Measurements from ENCODE around the gene KCNG4. TPM values are rescaled to one million over a fixed set of nuclear protein-coding genes. Genes with fewer than 3 reads are reported as not detected.

KCNG4 gene
- total and polyA plus RNA-seq, 10 of the 15 experiments (the other 5 are each of a cell fraction or from before 2014, with no cell fraction given) = not detected

DNA sequence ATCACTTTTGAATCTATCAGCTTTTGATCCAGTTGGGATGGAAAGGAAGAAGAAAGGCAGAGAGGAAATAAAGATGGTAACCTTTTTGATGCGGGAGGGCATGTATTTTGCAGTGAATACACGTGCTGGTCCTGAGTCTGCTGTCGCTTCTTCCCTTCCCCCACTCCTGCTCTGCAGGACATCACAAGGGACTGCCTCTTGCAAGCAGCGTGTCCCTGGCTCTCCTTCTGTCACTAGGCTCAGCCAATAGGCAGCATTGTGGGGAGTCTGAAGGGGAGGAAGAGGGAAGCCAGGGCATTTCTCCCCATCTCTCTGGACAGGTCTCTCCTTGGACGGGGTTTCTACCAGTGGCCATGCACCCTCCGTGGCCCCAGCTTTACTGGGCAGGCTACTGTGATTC, 39.2 kb upstream of the KCNG4 start:
- FAIRE-seq = no peak
- no peak for DNase-seq (ENCODE audit: low read depth, low spot score)
- Histone ChIP-seq H3K27ac (ENCODE audit: control insufficient read depth, insufficient read depth) (no peak overlapping the region), H3K36me3 (ENCODE audit: control insufficient read depth in 2 of 2, insufficient read depth in 2 of 2, low read length in 1 of 2) (no peaks in the 10 kb centered on the region), H3K4me3 (no peak overlapping the region), H3K9ac (ENCODE audit: control insufficient read depth, insufficient read depth, low read length) (no peak overlapping the region), H2AFZ (ENCODE audit: control insufficient read depth, low read depth, low read length) (no peak overlapping the region), H3K4me1 (ENCODE audit: control insufficient read depth, insufficient read depth, low read length) (no peaks in the 10 kb centered on the region), H4K20me1 (ENCODE audit: control insufficient read depth, insufficient read depth) (no peaks in the 10 kb centered on the region), H3K27me3 (replicated peaks in 1 of 2; ENCODE audit: control insufficient read depth in 2 of 2, insufficient read depth in 2 of 2, low read length in 1 of 2) (peaks cover 0 to 2% of the 10 kb centered on the region in 2 experiments; a peak in 2 of 4 replicates), H3K4me2 (ENCODE audit: control insufficient read depth, insufficient read depth) (no peak overlapping the region), H3K9me3 (replicated peaks; ENCODE audit: control insufficient read depth, insufficient read depth, low read length) (no peaks in the 10 kb centered on the region), H3K79me2 (ENCODE audit: control insufficient read depth, insufficient read depth, low read length) (no peaks in the 10 kb centered on the region)
- ATAC-seq = no peak
- in situ Hi-C loops (cut with MboI) = loop anchor here (10.0 kb wide), 1 partner anchor 346 kb away; no protein-coding TSS in a partner anchor
- WGBS (ENCODE audit: insufficient coverage, insufficient replicate concordance, low lambda C conversion rate, missing lambda C conversion rate) = 4% methylated on average over 5 of the region's 6 CpGs
- BruUV-seq (replicated peaks) = no TSS peak
- ChIA-PET RAD21 (ENCODE audit: unreplicated experiment) (interaction anchor here (1.2 to 1.3 kb wide), 2 partner anchors 226 to 343 kb away, joined by 3 to 4 read pairs; no protein-coding TSS in a partner anchor), POLR2A (no interaction called here), CTCF (interaction anchor here (1.7 to 6.1 kb wide), 2 partner anchors 228 to 692 kb away, joined by 4 to 63 read pairs; no protein-coding TSS in a partner anchor), SMC1A (ENCODE audit: uncharacterized antibody, unreplicated experiment) (interaction anchor here (1.5 to 2.1 kb wide), 2 partner anchors 11 to 227 kb away, joined by 3 to 5 read pairs; no protein-coding TSS in a partner anchor)
- TF ChIP-seq CREB1 (IDR thresholded peaks at IDR 0.05; ENCODE audit: low read depth) (no peak), SPI1 (IDR thresholded peaks at IDR 0.05; ENCODE audit: borderline replicate concordance, insufficient read depth, low read depth, low read length) (no peak), MTA2 (IDR thresholded peaks at IDR 0.05; ENCODE audit: low read depth) (no peak), SUPT20H (IDR thresholded peaks at IDR 0.05; ENCODE audit: borderline replicate concordance, control insufficient read depth, low read depth, low read length) (no peak), NRF1 (conservative IDR thresholded peaks at IDR 0.05; ENCODE audit: low read depth, low read length) (no peak), RUNX3 (IDR thresholded peaks at IDR 0.05; ENCODE audit: low read length) (no peak), POLR2AphosphoS5 (IDR thresholded peaks at IDR 0.05; ENCODE audit: low read length) (no peak)
- TF ChIP-seq, protein P1, sequence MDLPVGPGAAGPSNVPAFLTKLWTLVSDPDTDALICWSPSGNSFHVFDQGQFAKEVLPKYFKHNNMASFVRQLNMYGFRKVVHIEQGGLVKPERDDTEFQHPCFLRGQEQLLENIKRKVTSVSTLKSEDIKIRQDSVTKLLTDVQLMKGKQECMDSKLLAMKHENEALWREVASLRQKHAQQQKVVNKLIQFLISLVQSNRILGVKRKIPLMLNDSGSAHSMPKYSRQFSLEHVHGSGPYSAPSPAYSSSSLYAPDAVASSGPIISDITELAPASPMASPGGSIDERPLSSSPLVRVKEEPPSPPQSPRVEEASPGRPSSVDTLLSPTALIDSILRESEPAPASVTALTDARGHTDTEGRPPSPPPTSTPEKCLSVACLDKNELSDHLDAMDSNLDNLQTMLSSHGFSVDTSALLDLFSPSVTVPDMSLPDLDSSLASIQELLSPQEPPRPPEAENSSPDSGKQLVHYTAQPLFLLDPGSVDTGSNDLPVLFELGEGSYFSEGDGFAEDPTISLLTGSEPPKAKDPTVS (IDR thresholded peaks at IDR 0.05; ENCODE audit: low read depth, low read length) = no peak
- intact Hi-C loops (cut with micrococcal nuclease; ENCODE audit: unreplicated experiment) = no loop called here

Data from GM12878 (cell line).